ENCODE data around the gene SMIM28. TPM values are rescaled to one million over a fixed set of nuclear protein-coding genes. Genes with fewer than 3 reads are reported as not detected.

SMIM28 gene
- total and polyA plus RNA-seq, 2 of the 4 experiments (the other 2 are of a cell fraction), result not detected

GRCh38 chr6:138418118-138418742 lies 40.5 kb downstream of the SMIM28 start:
- Histone ChIP-seq H4K91ac (ENCODE audit: insufficient read depth, low read depth, low read length) (no peak overlapping the region), H4K5ac (ENCODE audit: low read depth, low read length) (no peak overlapping the region), H3K9me1 (ENCODE audit: insufficient read depth, low read length) (peaks cover 5% of the 10 kb centered on the region; the same call in 1 of the 2 replicates), H2AFZ (replicated peaks; ENCODE audit: low read length, poor library complexity) (no peak overlapping the region), H2AK5ac (ENCODE audit: low read depth, low read length) (no peak overlapping the region), H2BK5ac (ENCODE audit: low read depth, low read length, poor library complexity, severe bottlenecking) (no peak overlapping the region), H2BK120ac (ENCODE audit: low read depth, low read length) (no peak overlapping the region), H3K18ac (ENCODE audit: low read depth, low read length) (no peak overlapping the region), H3K4me3 (ENCODE audit: insufficient read depth, low read depth, low read length) (no peak overlapping the region), H3K4me1 (ENCODE audit: control insufficient read depth, insufficient read depth, low read length) (no peaks in the 10 kb centered on the region), H3K27ac (ENCODE audit: insufficient read depth, low read length) (no peak overlapping the region), H3K4ac (ENCODE audit: low read depth, low read length) (no peak overlapping the region), H4K8ac (ENCODE audit: low read depth in 2 of 2, low read length in 2 of 2) (no peak overlapping the region), H3K36me3 (ENCODE audit: control insufficient read depth, insufficient read depth, low read length) (peaks cover 16% of the 10 kb centered on the region), H3K4me2 (ENCODE audit: low read depth, low read length) (no peak overlapping the region), H3K79me1 (ENCODE audit: low read depth in 1 of 2, low read length in 2 of 2) (no peaks in the 10 kb centered on the region), H2BK20ac (ENCODE audit: low read depth, low read length) (no peak overlapping the region), H3K9ac (ENCODE audit: low read depth, low read length) (no peak overlapping the region), H3K9me3 (ENCODE audit: control insufficient read depth, insufficient read depth, low read length) (no peaks in the 10 kb centered on the region), H4K20me1 (ENCODE audit: insufficient read depth, low read length) (no peaks in the 10 kb centered on the region; the same call in 1 of the 2 replicates), H2AK9ac (replicated peaks; ENCODE audit: low read depth, low read length, poor library complexity) (no peak overlapping the region), H3K14ac (replicated peaks; ENCODE audit: low read depth, low read length) (no peak overlapping the region), H3K56ac (ENCODE audit: extremely low read depth, insufficient read depth, low read length) (no peak overlapping the region), H3K23ac (ENCODE audit: low read depth, low read length) (no peak overlapping the region), H3K27me3 (ENCODE audit: control insufficient read depth, insufficient read depth, low read length) (no peaks in the 10 kb centered on the region), H2BK15ac (ENCODE audit: low read depth, low read length) (no peak overlapping the region)
- dilution Hi-C loops (cut with HindIII; ENCODE audit: low sequenced_read_pairs, unreplicated experiment) (no loop called here), in situ Hi-C loops (cut with MboI; ENCODE audit: low sequenced_read_pairs) (loop anchor here (25.0 kb wide), 1 partner anchor 581 kb away; no protein-coding TSS in a partner anchor), intact Hi-C loops (cut with micrococcal nuclease) (no loop called here)
- TF ChIP-seq CEBPB (IDR thresholded peaks at IDR 0.05; ENCODE audit: low read depth, low read length), result no peak
- TF ChIP-seq CTCF (conservative IDR thresholded peaks at IDR 0.05; ENCODE audit: low read depth, low read length), result no peak
- TF ChIP-seq RFX5 (IDR thresholded peaks at IDR 0.05; ENCODE audit: low read depth, low read length), result no peak
- TF ChIP-seq USF2 (IDR thresholded peaks at IDR 0.05; ENCODE audit: low read depth, low read length), result no peak
- no peak for TF ChIP-seq NFE2L2 (IDR thresholded peaks at IDR 0.05; ENCODE audit: low read depth, low read length)
- TF ChIP-seq POLR2A (IDR thresholded peaks at IDR 0.05; ENCODE audit: low read depth, low read length), result no peak
- TF ChIP-seq RAD21 (IDR thresholded peaks at IDR 0.05; ENCODE audit: low read length), result no peak
- WGBS, 2 experiments (ENCODE audit: extremely low coverage in 2 of 2, insufficient read length in 1 of 2), result no CpG with 5 or more reads among the region's 3 CpGs
- POLR2A ChIA-PET (ENCODE audit: unreplicated experiment), result no interaction called here
- CTCF ChIA-PET, result interaction anchor here (1.0 kb wide), 1 partner anchor 103 kb away, joined by 3 read pairs; no protein-coding TSS in a partner anchor
- no peak for ATAC-seq (ENCODE audit: low read depth)
- BruUV-seq (replicated peaks), result no TSS peak
- DNase-seq, result no peak
